H1 (cell line): ENCODE results near the gene MTAP. TPM values are rescaled to one million over a fixed set of nuclear protein-coding genes. Genes with fewer than 3 reads are reported as not detected.

Experiments
- CTCF ChIA-PET: fragments of 300-600 bp; sonication (Branson Sonifier 250); formaldehyde crosslinking; loops from one replicate; lab custom pipeline; 2021; ENCODE audit not compliant: partially characterized antibody; lab: Charles Lee
- POLR2A ChIA-PET: fragments of 300-600 bp; sonication (Branson Sonifier 250); formaldehyde crosslinking; loops from one replicate; lab custom pipeline; 2021; ENCODE audit warnings: inconsistent platforms; ENCODE audit not compliant: partially characterized antibody; lab: Charles Lee
- DNase-seq, 2 experiments: peaks; one replicate each; pipeline versions ENCODE4 v3.0.0 to v3.0.0-alpha.2; 2010 to 2022; ENCODE audit warnings: low spot score in 2 of 2, low read depth in 1 of 2, mixed read lengths in 1 of 2
- FAIRE-seq: peaks from 2 replicates; lab custom pipeline; 2011; peaks lifted over from hg19 to GRCh38; lab: Jason Lieb, UNC
- H2AFZ ChIP-seq: 2 replicates; pipeline ENCODE4 v1.8.1; 2012; ENCODE audit warnings: low read length, inconsistent platforms
- H2AK5ac ChIP-seq: 2 replicates; pipeline ENCODE4 v1.6.1; 2013; ENCODE audit warnings: low read depth, low read length
- H2BK120ac ChIP-seq: replicated peaks from 2 replicates; pipeline ENCODE3; 2013; ENCODE audit warnings: low read depth, low read length, inconsistent platforms
- H2BK12ac ChIP-seq: 2 replicates; pipeline ENCODE4 v1.6.1; 2013; ENCODE audit warnings: low read depth, low read length
- H2BK15ac ChIP-seq: 2 replicates; pipeline ENCODE4 v1.6.1; 2013; ENCODE audit warnings: low read length
- H2BK20ac ChIP-seq: 2 replicates; pipeline ENCODE4 v1.6.1; 2013; ENCODE audit warnings: low read length
- H2BK5ac ChIP-seq: 2 replicates; pipeline ENCODE4 v1.6.1; 2013; ENCODE audit warnings: low read depth, low read length
- H3K14ac ChIP-seq: 2 replicates; pipeline ENCODE4 v1.6.1; 2013; ENCODE audit warnings: inconsistent platforms; ENCODE audit not compliant: insufficient read length
- H3K18ac ChIP-seq: 2 replicates; pipeline ENCODE4 v1.6.1; 2013; ENCODE audit warnings: low read length; ENCODE audit errors: extremely low read depth
- H3K23ac ChIP-seq: 2 replicates; pipeline ENCODE4 v1.6.1; 2013; ENCODE audit warnings: inconsistent platforms; ENCODE audit not compliant: insufficient read length
- H3K23me2 ChIP-seq: 2 replicates; pipeline ENCODE4 v1.6.1; 2013; ENCODE audit warnings: low read depth, low read length
- H3K27ac ChIP-seq: 2 replicates; pipeline ENCODE4 v1.6.1; 2011; ENCODE audit warnings: low read depth, low read length, inconsistent platforms
- H3K27me3 ChIP-seq, 4 experiments: replicated peaks in 1 of 4; 1 replicate in 1 of 4; 2 replicates in 3 of 4; pipeline versions ENCODE4 v1.6.1 to v1.8.1; 2011 to 2013; ENCODE audit warnings: low read length in 3 of 4, mild to moderate bottlenecking in 3 of 4, inconsistent platforms in 2 of 4, mixed read lengths in 2 of 4, moderate library complexity in 1 of 4; ENCODE audit not compliant: control insufficient read depth in 3 of 4, insufficient read depth in 3 of 4; ENCODE audit errors: extremely low read depth in 1 of 4
- H3K36me3 ChIP-seq, 4 experiments: 2 replicates each; pipeline versions ENCODE4 v1.6.1 to v1.8.1; 2011 to 2013; ENCODE audit warnings: mild to moderate bottlenecking in 4 of 4, low read length in 3 of 4, moderate library complexity in 2 of 4, control low read depth in 1 of 4, inconsistent platforms in 1 of 4; ENCODE audit not compliant: insufficient read depth in 4 of 4, control insufficient read depth in 2 of 4
- H3K4ac ChIP-seq: replicated peaks from 2 replicates; pipeline ENCODE3; 2013; ENCODE audit warnings: low read length, low read depth, mixed read lengths, inconsistent platforms; ENCODE audit not compliant: insufficient read length
- H3K4me1 ChIP-seq, 4 experiments: replicated peaks in 1 of 4; 1 replicate in 1 of 4; 2 replicates in 3 of 4; pipeline versions ENCODE4 v1.6.1 to v1.8.1; 2011 to 2013; ENCODE audit warnings: low read length in 3 of 4, inconsistent platforms in 2 of 4, mixed read lengths in 1 of 4; ENCODE audit not compliant: insufficient read depth in 4 of 4, control insufficient read depth in 3 of 4
- H3K4me2 ChIP-seq, 2 experiments: 2 replicates each; pipeline versions ENCODE4 v1.6.1 to v1.8.1; 2011 to 2013; ENCODE audit warnings: low read depth in 2 of 2, low read length in 2 of 2, control low read depth in 1 of 2, inconsistent platforms in 1 of 2, mild to moderate bottlenecking in 1 of 2; ENCODE audit not compliant: insufficient read depth in 1 of 2
- H3K4me3 ChIP-seq, 4 experiments: fragments of 200-600, 300-600 bp in 1 of 4; sonication (generic), shearing (Covaris generic), sonication (Bioruptor Twin) in 1 of 4; 2 replicates each; pipeline versions ENCODE4 v1.5.1 to v1.8.1; 2011 to 2016; ENCODE audit warnings: low read length in 4 of 4, low read depth in 3 of 4, control low read depth in 2 of 4, inconsistent platforms in 2 of 4, mild to moderate bottlenecking in 2 of 4, mixed read lengths in 1 of 4, moderate library complexity in 1 of 4; ENCODE audit not compliant: insufficient read depth in 2 of 4; ENCODE audit errors: extremely low read depth in 1 of 4
- H3K56ac ChIP-seq: replicated peaks from 2 replicates; pipeline ENCODE3; 2013; ENCODE audit warnings: low read depth, mild to moderate bottlenecking, mixed read lengths, low read length, inconsistent platforms; ENCODE audit not compliant: insufficient read length
- H3K79me1 ChIP-seq: 2 replicates; pipeline ENCODE4 v1.6.1; 2013; ENCODE audit warnings: low read depth, low read length, control low read depth
- H3K79me2 ChIP-seq, 2 experiments: 2 replicates each; pipeline versions ENCODE4 v1.6.1 to v1.8.1; 2012 to 2013; ENCODE audit warnings: low read length in 2 of 2, mild to moderate bottlenecking in 2 of 2, inconsistent platforms in 1 of 2; ENCODE audit not compliant: insufficient read depth in 2 of 2, control insufficient read depth in 1 of 2
- H3K9ac ChIP-seq, 4 experiments: replicated peaks in 1 of 4; 1 replicate in 1 of 4; 2 replicates in 3 of 4; pipeline versions ENCODE4 v1.6.1 to v1.8.1; 2011 to 2013; ENCODE audit warnings: low read depth in 3 of 4, low read length in 3 of 4, control low read depth in 2 of 4, mild to moderate bottlenecking in 2 of 4, moderate library complexity in 2 of 4, inconsistent platforms in 1 of 4; ENCODE audit errors: extremely low read depth in 1 of 4
- H3K9me3 ChIP-seq, 2 experiments: 2 replicates each; pipeline versions ENCODE4 v1.6.1 to v1.8.1; 2012 to 2013; ENCODE audit warnings: mild to moderate bottlenecking in 2 of 2, moderate library complexity in 2 of 2, control low read depth in 1 of 2, inconsistent platforms in 1 of 2, low read depth in 1 of 2, low read length in 1 of 2, mixed read lengths in 1 of 2; ENCODE audit not compliant: insufficient read depth in 2 of 2
- H4K20me1 ChIP-seq, 2 experiments: replicated peaks in 1 of 2; 2 replicates each; pipeline versions ENCODE3 to v1.8.1; 2011 to 2013; ENCODE audit warnings: inconsistent platforms in 2 of 2, low read length in 2 of 2, mild to moderate bottlenecking in 1 of 2; ENCODE audit not compliant: insufficient read depth in 2 of 2, control insufficient read depth in 1 of 2
- H4K5ac ChIP-seq: 2 replicates; pipeline ENCODE4 v1.6.1; 2013; ENCODE audit warnings: low read length, low read depth, mixed read lengths, inconsistent platforms; ENCODE audit not compliant: insufficient read length
- H4K8ac ChIP-seq: 2 replicates; pipeline ENCODE4 v1.8.0; 2013; ENCODE audit warnings: mild to moderate bottlenecking, moderate library complexity, low read length, inconsistent platforms; ENCODE audit not compliant: insufficient read depth; ENCODE audit errors: extremely low read depth
- H4K91ac ChIP-seq: replicated peaks from 2 replicates; pipeline ENCODE3; 2013; ENCODE audit warnings: low read length, mixed read lengths, inconsistent platforms; ENCODE audit not compliant: insufficient read length
- CHD1 ChIP-seq: IDR thresholded peaks from 2 replicates; pipeline ENCODE4 v1.6.1; 2012; ENCODE audit warnings: low read depth, low read length, improper control_type of control experiment
- FOSL1 ChIP-seq: IDR thresholded peaks from 2 replicates; pipeline ENCODE4 v1.6.1; 2011; ENCODE audit warnings: mild to moderate bottlenecking, low read depth, low read length, moderate library complexity; ENCODE audit not compliant: insufficient read depth
- KDM1A ChIP-seq: fragments of 200-600, 300-600 bp; sonication (generic); IDR thresholded peaks from 2 replicates; pipeline ENCODE4 v1.7.1; 2016; ENCODE audit warnings: mild to moderate bottlenecking, low read length, borderline replicate concordance
- NRF1 ChIP-seq: IDR thresholded peaks from 2 replicates; pipeline ENCODE4 v1.6.1; 2011; ENCODE audit warnings: mild to moderate bottlenecking, low read depth, low read length, improper control_type of control experiment
- SP4 ChIP-seq: IDR thresholded peaks from 2 replicates; pipeline ENCODE4 v1.6.1; 2012; ENCODE audit warnings: low read length, inconsistent platforms
- whole genome bisulfite sequencing, 2 experiments: shearing (Covaris generic) in 1 of 2; methylation state at CpG; one replicate each; pipeline versions ENCODE4 v1.1.6 to v1.1.7; 2013 to 2015; ENCODE audit warnings: low lambda C conversion rate in 2 of 2, mixed read lengths in 2 of 2, inconsistent platforms in 1 of 2, low coverage in 1 of 2, missing lambda C conversion rate in 1 of 2; ENCODE audit not compliant: insufficient replicate concordance in 2 of 2, insufficient coverage in 1 of 2, insufficient read length in 1 of 2; ENCODE audit errors: extremely low coverage in 1 of 2, missing lambda C conversion rate in 1 of 2; 5-methylcytosine and 5-hydroxymethylcytosine counted together
- polyA plus RNA-seq, 7 experiments: library from polyadenylated mRNA; depleted of rRNA in 3 of 7; stranded (reverse) in 5 of 7; unstranded in 2 of 7; fragments of >200 nt in 5 of 7; fragments of 200-250 nt in 2 of 7; gene quantifications; 1 replicate in 5 of 7; 2 replicates in 1 of 7; 4 replicates in 1 of 7; pipeline versions ENCODE4 v1.2.1 to v1.2.3, GENCODE V29; 2011 to 2013; ENCODE audit warnings: missing spikeins in 2 of 7, mixed read lengths in 2 of 7
- total RNA-seq: library from RNA; stranded (reverse); fragmentation: NEBNext Ultra II Directional; extraction: Animal tissue kit (Norgen Biotek cat#: 25700); gene quantifications from 2 replicates; pipeline ENCODE4 v1.2.1, GENCODE V29; 2021

MTAP gene
- total and polyA plus RNA-seq, 2 of the 8 experiments (the other 6 are each of a cell fraction or from before 2014, with no cell fraction given) = 16.4 to 100 TPM

DNA sequence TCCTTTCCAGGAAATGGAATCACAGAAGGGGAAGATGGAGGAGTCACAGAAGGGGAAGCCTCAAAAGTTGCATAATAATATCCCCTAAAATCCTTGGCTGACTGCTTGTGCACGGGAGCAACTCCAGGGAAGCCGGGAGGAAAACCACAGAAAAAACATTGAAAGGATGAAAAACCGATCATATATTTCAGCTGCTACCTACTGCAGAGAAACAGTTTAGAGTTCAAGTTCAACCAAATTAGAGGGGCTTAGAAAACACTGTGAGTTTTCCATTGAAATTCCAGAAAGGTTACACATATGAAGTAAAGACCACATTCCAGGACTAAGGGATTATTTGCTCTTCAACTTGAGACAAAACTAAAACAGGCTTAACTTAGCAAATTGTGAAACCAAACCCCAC is 37.6 kb upstream of the MTAP start:
- H3K36me3 ChIP-seq = no peaks in the 10 kb centered on the region
- H2BK12ac ChIP-seq = no peak overlapping the region
- no peak overlapping the region for H3K56ac ChIP-seq
- no peak overlapping the region for H3K4ac ChIP-seq
- no peak overlapping the region for H3K9ac ChIP-seq
- no peak overlapping the region for H2BK15ac ChIP-seq
- H3K23ac ChIP-seq = no peak overlapping the region
- no peak overlapping the region for H3K4me2 ChIP-seq
- H4K91ac ChIP-seq = no peak overlapping the region
- H3K27ac ChIP-seq = no peak overlapping the region
- no peak overlapping the region for H3K4me3 ChIP-seq
- no peak overlapping the region for H2BK20ac ChIP-seq
- H2AFZ ChIP-seq = no peak overlapping the region
- no peak overlapping the region for H4K8ac ChIP-seq
- no peak overlapping the region for H2BK5ac ChIP-seq
- ChIA-PET CTCF (no interaction called here), POLR2A (no interaction called here)
- H3K27me3 ChIP-seq = peaks cover 0 to 14% (median 3%) of the 10 kb centered on the region in 4 experiments; a peak in 4 of 7 replicates
- H4K20me1 ChIP-seq = no peaks in the 10 kb centered on the region
- H2AK5ac ChIP-seq = no peak overlapping the region
- no peak for FAIRE-seq
- no peak for DNase-seq
- H3K4me1 ChIP-seq = no peaks in the 10 kb centered on the region
- no peak overlapping the region for H3K18ac ChIP-seq
- no peaks in the 10 kb centered on the region for H3K23me2 ChIP-seq
- no peak overlapping the region for H2BK120ac ChIP-seq
- no peak overlapping the region for H3K14ac ChIP-seq
- WGBS, 2 experiments = 68% methylated on average over 3 of the region's 3 CpGs; no CpG with 5 or more reads in 1 of the 2 experiments
- no peaks in the 10 kb centered on the region for H3K79me1 ChIP-seq
- H3K9me3 ChIP-seq = no peaks in the 10 kb centered on the region
- no peak overlapping the region for H4K5ac ChIP-seq
- H3K79me2 ChIP-seq = no peaks in the 10 kb centered on the region
- TF ChIP-seq KDM1A (no peak), NRF1 (no peak), CHD1 (no peak), SP4 (no peak), FOSL1 (no peak)
